ENCODE data around the gene ZSWIM6.
A peak's percentile ranks its signal among the peaks of the same experiment; 100 is the strongest.

Gene ZSWIM6

GRCh38 chr5:61331407-61332357 is at the start of gene ZSWIM6:
TSS of gene ZSWIM6 (plus strand) at chr5:61332258. CDS start at chr5:61332273, 15 bp downstream.
- peak; percentile 96 for DNase-seq

- DNase-seq: no peak
These were observed 48.6 kb upstream of the ZSWIM6 start for GRCh38 chr5:61283471-61283870.

- DNase-seq: no peak
These were observed 46.5 kb upstream of the ZSWIM6 start for GRCh38 chr5:61285531-61285930.

- no peak for DNase-seq
These were observed 45.5 kb upstream of the ZSWIM6 start for GRCh38 chr5:61286446-61287132.

- DNase-seq: no peak
These were observed 44.6 kb upstream of the ZSWIM6 start for GRCh38 chr5:61287474-61287873.

- no peak for DNase-seq
These were observed 42.8 kb upstream of the ZSWIM6 start for GRCh38 chr5:61289241-61289640.

GRCh38 chr5:61289669-61290306 is 42.3 kb upstream of the ZSWIM6 start:
- peak; percentile 41 for DNase-seq

- no peak for DNase-seq
These were observed 41.3 kb upstream of the ZSWIM6 start for GRCh38 chr5:61290791-61291210.

- no peak for DNase-seq
These were observed 39.9 kb upstream of the ZSWIM6 start for GRCh38 chr5:61292062-61292657.

GRCh38 chr5:61293071-61293470 is 39.0 kb upstream of the ZSWIM6 start:
- no peak for DNase-seq

- no peak for DNase-seq
These were observed 38.2 kb upstream of the ZSWIM6 start for GRCh38 chr5:61293873-61294272.

- no peak for DNase-seq
These were observed 36.7 kb upstream of the ZSWIM6 start for GRCh38 chr5:61295365-61295764.

- no peak for DNase-seq
These were observed 34.0 kb upstream of the ZSWIM6 start for GRCh38 chr5:61298066-61298465.

GRCh38 chr5:61298580-61298979 is 33.5 kb upstream of the ZSWIM6 start:
- no peak for DNase-seq

GRCh38 chr5:61299261-61299681 is 32.8 kb upstream of the ZSWIM6 start:
- DNase-seq: no peak

- DNase-seq: no peak
These were observed 30.5 kb upstream of the ZSWIM6 start for GRCh38 chr5:61301341-61302199.

GRCh38 chr5:61302200-61302563 is 29.9 kb upstream of the ZSWIM6 start:
- DNase-seq: no peak

- no peak for DNase-seq
These were observed 28.7 kb upstream of the ZSWIM6 start for GRCh38 chr5:61303346-61303745.

GRCh38 chr5:61304590-61305381 is 27.3 kb upstream of the ZSWIM6 start:
- no peak for DNase-seq

GRCh38 chr5:61306531-61307131 is 25.4 kb upstream of the ZSWIM6 start:
- DNase-seq: no peak

- DNase-seq: no peak
These were observed 24.9 kb upstream of the ZSWIM6 start for GRCh38 chr5:61307191-61307590.

Measured in retina (tissue), 1 donor.